Mesodermal cell (in vitro differentiated cells): Measurements from ENCODE around the gene PARVB.

Source experiments
- H3K27ac ChIP-seq: 2 replicates; pipeline ENCODE4 v1.7.0; 2013; ENCODE audit warnings: mild to moderate bottlenecking, low read depth, low read length, moderate library complexity; ENCODE audit not compliant: severe bottlenecking
- H3K36me3 ChIP-seq: 2 replicates; pipeline ENCODE4 v1.7.1; 2013; ENCODE audit warnings: mild to moderate bottlenecking, low read length, moderate library complexity; ENCODE audit not compliant: control insufficient read depth, insufficient read depth
- H3K4me1 ChIP-seq: one replicate; pipeline ENCODE4 v1.7.1; 2013; ENCODE audit warnings: mild to moderate bottlenecking, low read length; ENCODE audit not compliant: insufficient read depth, control insufficient read depth, poor library complexity, severe bottlenecking
- H3K4me3 ChIP-seq: 2 replicates; pipeline ENCODE4 v1.7.0; 2013; ENCODE audit warnings: low read length, control low read depth, mild to moderate bottlenecking; ENCODE audit not compliant: insufficient read depth, poor library complexity, severe bottlenecking; ENCODE audit errors: extremely low read depth
- H3K9me3 ChIP-seq: 2 replicates; pipeline ENCODE4 v1.7.1; 2013; ENCODE audit warnings: mild to moderate bottlenecking, low read length, moderate library complexity; ENCODE audit not compliant: control insufficient read depth
- WGBS, 2 experiments: methylation state at CpG; one replicate each; pipeline ENCODE4 v1.1.5; 2013; ENCODE audit warnings: missing lambda C conversion rate in 2 of 2; ENCODE audit not compliant: insufficient coverage in 2 of 2; 5-methylcytosine and 5-hydroxymethylcytosine counted together

Gene PARVB

GRCh38 chr22:44203203-44203602, 179.1 kb downstream of the PARVB start:
- Histone ChIP-seq H3K4me1 (no peaks in the 10 kb centered on the region), H3K4me3 (no peak overlapping the region), H3K36me3 (no peaks in the 10 kb centered on the region), H3K27ac (no peak overlapping the region), H3K9me3 (no peaks in the 10 kb centered on the region)
- WGBS, 2 experiments: 88 to 91% methylated on average over 5 of the region's 6 CpGs

DNA sequence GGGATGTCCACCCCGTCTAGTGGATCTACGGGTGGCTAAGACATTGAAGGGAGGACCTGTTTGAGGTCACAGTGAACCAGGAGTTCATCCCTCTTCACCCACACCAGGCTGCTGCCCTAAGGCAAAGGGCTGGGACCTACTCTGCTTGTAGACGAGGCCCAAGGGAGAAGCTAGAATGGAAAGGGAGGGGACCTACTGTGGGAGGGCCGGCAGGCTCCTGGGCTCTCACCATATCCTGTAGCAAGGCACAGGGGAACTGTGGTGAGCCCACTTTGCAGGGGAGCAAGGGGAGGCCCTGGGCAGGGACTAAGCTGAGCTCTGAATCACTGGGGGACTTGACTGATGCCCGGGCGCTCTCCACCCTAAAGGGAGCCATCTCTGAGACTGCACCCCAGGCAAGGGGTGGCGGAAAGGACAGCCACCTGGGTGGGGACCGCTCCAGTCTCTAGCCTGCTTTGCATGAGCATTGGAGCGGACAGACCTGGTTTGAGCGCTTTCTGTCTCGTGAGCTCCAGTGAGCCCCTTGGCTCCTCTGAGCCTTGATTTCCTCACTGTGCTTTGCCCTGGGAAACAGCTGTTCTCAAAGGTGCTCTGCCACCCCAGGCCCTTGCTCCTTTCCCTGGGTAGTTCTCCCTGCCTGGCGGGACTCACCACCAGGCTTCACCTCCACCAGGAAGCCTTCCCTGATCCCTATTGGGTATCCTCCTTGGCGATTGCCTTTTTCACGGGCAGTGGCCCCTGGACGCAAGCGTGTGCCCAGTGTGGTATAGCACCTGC, 180.8 kb downstream of the PARVB start:
- H3K9me3 ChIP-seq: no peaks in the 10 kb centered on the region
- WGBS, 2 experiments: 92 to 95% methylated on average over 10 to 15 of the region's 16 CpGs
- no peaks in the 10 kb centered on the region for H3K4me1 ChIP-seq
- H3K4me3 ChIP-seq: no peak overlapping the region
- H3K36me3 ChIP-seq: no peaks in the 10 kb centered on the region
- H3K27ac ChIP-seq: no peak overlapping the region

DNA sequence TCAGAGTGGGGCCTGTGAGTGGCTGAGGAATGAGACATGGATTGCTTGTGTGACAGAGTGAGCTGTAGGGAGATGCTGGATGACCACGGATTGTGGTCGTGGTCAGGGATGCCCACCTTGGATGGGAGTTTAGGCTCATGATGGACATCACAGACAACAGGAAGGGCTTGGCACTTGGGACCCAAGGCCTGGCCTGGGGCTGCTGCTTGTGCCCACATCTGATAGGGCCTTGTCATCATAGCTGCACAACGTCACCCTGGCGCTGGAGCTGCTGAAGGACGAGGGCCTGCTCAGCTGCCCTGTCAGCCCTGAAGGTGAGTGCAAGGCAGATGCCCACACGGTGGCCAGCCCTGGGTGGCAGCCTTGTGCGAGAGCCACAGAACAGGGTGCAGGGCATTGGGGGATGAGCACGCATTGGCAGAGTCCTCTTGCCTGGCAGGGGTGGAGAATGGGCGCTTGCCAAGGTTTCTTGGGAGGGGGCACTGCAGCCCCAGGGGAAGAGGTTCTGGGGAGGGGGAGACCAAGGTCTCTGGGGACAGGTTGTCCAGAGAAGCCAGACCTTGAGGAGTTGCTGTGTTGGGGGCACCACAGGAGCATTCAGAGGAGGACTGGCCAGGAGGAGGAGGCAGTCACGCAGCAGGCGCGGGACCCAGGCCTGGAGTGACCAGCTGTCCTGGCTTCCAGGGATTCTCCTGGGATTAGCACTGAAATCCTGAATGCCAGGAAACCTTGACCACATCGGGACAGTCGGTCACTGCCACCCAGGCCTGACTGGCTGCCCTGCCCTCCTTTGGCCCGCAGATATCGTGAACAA, 181.6 kb downstream of the PARVB start:
- Histone ChIP-seq H3K4me3 (no peak overlapping the region), H3K36me3 (no peaks in the 10 kb centered on the region), H3K9me3 (no peaks in the 10 kb centered on the region), H3K27ac (no peak overlapping the region), H3K4me1 (no peaks in the 10 kb centered on the region)
- WGBS, 2 experiments: 95 to 96% methylated on average over 15 to 16 of the region's 16 CpGs

DNA sequence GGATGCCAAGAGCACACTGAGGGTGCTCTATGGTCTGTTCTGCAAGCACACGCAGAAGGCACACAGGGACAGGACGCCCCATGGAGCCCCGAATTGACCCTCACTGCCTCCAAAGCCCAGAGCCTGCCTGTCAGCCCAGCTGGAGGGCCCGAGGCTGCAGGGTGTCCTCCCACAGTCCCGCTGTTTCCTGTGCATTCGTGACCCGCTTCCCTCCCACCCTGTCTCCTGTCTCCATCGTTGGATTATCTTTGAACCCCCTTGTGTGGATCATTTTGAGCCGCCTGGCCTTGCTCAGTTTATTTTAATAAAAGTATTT, 182.2 kb downstream of the PARVB start:
- WGBS, 2 experiments: 87 to 96% methylated on average over 5 to 7 of the region's 9 CpGs
- H3K9me3 ChIP-seq: no peaks in the 10 kb centered on the region
- H3K27ac ChIP-seq: no peak overlapping the region
- no peak overlapping the region for H3K4me3 ChIP-seq
- no peaks in the 10 kb centered on the region for H3K4me1 ChIP-seq
- H3K36me3 ChIP-seq: no peaks in the 10 kb centered on the region

- H3K4me3 ChIP-seq: no peak overlapping the region
- H3K4me1 ChIP-seq: no peaks in the 10 kb centered on the region
- no peak overlapping the region for H3K27ac ChIP-seq
- WGBS, 2 experiments: 82 to 88% methylated on average over 6 to 7 of the region's 8 CpGs
- H3K9me3 ChIP-seq: no peaks in the 10 kb centered on the region
- no peaks in the 10 kb centered on the region for H3K36me3 ChIP-seq
Measured at GRCh38 chr22:44206696-44207095, 182.6 kb downstream of the PARVB start.

GRCh38 chr22:44207173-44207980, 183.3 kb downstream of the PARVB start:
- WGBS, 2 experiments: 95 to 100% methylated on average over 5 to 9 of the region's 16 CpGs
- no peak overlapping the region for H3K27ac ChIP-seq
- no peaks in the 10 kb centered on the region for H3K9me3 ChIP-seq
- H3K4me3 ChIP-seq: no peak overlapping the region
- H3K4me1 ChIP-seq: peaks cover 3% of the 10 kb centered on the region
- no peaks in the 10 kb centered on the region for H3K36me3 ChIP-seq

DNA sequence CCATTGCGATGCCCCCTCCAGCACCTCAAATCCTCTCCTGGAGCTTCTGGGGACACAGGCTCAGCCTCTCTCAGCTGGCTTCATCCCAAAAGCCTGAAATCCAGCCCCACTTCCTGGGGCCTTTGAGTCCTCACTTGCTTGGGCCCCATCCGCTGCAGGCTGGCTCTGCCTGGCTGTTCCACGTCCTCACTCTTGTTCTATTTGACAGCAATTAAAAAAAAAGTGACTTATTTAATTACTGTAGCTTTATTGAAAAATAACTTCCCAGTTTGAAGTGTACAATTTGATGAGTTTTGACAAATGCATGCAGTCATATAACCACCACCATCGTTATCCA, 183.8 kb downstream of the PARVB start:
- H3K4me1 ChIP-seq: peaks cover 5% of the 10 kb centered on the region
- H3K9me3 ChIP-seq: no peaks in the 10 kb centered on the region
- no peak overlapping the region for H3K4me3 ChIP-seq
- WGBS, 2 experiments: 100% methylated on average over 1 to 3 of the region's 4 CpGs
- H3K36me3 ChIP-seq: no peaks in the 10 kb centered on the region
- H3K27ac ChIP-seq: no peak overlapping the region

DNA sequence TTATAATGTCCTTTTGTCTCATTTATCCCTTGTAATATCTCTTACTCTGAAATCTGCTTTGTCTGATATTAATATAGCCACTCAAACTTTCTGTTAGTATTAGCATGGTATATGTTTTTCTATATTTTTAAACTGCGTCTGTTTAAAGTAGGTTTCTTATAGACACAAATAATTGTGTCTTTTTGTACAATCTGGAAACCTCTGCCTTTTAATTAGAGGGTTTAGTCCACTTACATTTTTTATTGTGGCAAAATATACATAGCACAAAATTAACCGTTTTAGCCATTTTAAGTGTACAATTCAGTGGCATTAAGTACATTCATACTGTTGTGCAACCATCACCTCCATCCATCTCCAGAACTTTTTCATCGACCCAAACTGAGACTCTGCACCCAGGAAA, 185.2 kb downstream of the PARVB start:
- Histone ChIP-seq H3K4me1 (peaks cover 5% of the 10 kb centered on the region), H3K36me3 (no peaks in the 10 kb centered on the region), H3K27ac (no peak overlapping the region), H3K4me3 (no peak overlapping the region), H3K9me3 (no peaks in the 10 kb centered on the region)
- 78 to 96% methylated on average over 2 of the region's 3 CpGs for WGBS, 2 experiments

- H3K4me3 ChIP-seq: no peak overlapping the region
- H3K36me3 ChIP-seq: no peaks in the 10 kb centered on the region
- peaks cover 5% of the 10 kb centered on the region for H3K4me1 ChIP-seq
- no peaks in the 10 kb centered on the region for H3K9me3 ChIP-seq
- H3K27ac ChIP-seq: no peak overlapping the region
- WGBS, 2 experiments: 81 to 100% methylated on average over 2 of the region's 4 CpGs
Measured at GRCh38 chr22:44210722-44211121, 186.6 kb downstream of the PARVB start.

GRCh38 chr22:44211256-44211945, 187.3 kb downstream of the PARVB start:
- H3K9me3 ChIP-seq: no peaks in the 10 kb centered on the region
- H3K4me3 ChIP-seq: no peak overlapping the region
- no peak overlapping the region for H3K27ac ChIP-seq
- 98 to 100% methylated on average over 5 of the region's 6 CpGs for WGBS, 2 experiments
- peaks cover 5% of the 10 kb centered on the region for H3K4me1 ChIP-seq
- H3K36me3 ChIP-seq: no peaks in the 10 kb centered on the region
